Lower lobe of right lung (tissue), 2 donors: ENCODE data around the gene CFAP100. TPM values are rescaled to one million over a fixed set of nuclear protein-coding genes. Genes with fewer than 3 reads are reported as not detected.

Experiments
- ATAC-seq, 2 donors: fragments of 200-7000 bp; cut with Tn5 transposase; one replicate each; pipeline ENCODE4 v1.9.1; 2020 to 2022; ENCODE audit warnings: mild to moderate bottlenecking in 2 of 2, moderate library complexity in 2 of 2
- DNase-seq: peaks from one replicate; pipeline ENCODE4 v3.0.0-alpha.2; 2020
- H3K27ac ChIP-seq: fragments of 200-600 bp; one replicate; pipeline ENCODE4 v1.8.0; 2022
- H3K27me3 ChIP-seq: fragments of 200-600 bp; one replicate; pipeline ENCODE4 v1.8.0; 2022; ENCODE audit warnings: low read depth
- H3K36me3 ChIP-seq: fragments of 200-600 bp; one replicate; pipeline ENCODE4 v1.8.0; 2022; ENCODE audit warnings: mild to moderate bottlenecking
- H3K4me1 ChIP-seq: fragments of 200-600 bp; one replicate; pipeline ENCODE4 v1.8.0; 2022
- H3K4me3 ChIP-seq: fragments of 200-600 bp; one replicate; pipeline ENCODE4 v1.8.0; 2022; ENCODE audit warnings: mild to moderate bottlenecking
- H3K9me3 ChIP-seq: fragments of 200-600 bp; one replicate; pipeline ENCODE4 v1.8.0; 2022
- CTCF ChIP-seq: fragments of 200-600 bp; IDR thresholded peaks from one replicate; pipeline ENCODE4 v1.8.0; 2022; ENCODE audit warnings: antibody characterized with exemption, mild to moderate bottlenecking
- intact Hi-C: fragments of 100-400 bp; cut with DNase I; formaldehyde crosslinking; loops from one replicate; pipeline ENCODE4 v1.11.0; 2022
- total RNA-seq: library from RNA; stranded (reverse); fragmentation: NEBNext Ultra II Directional; extraction: Animal tissue kit (Norgen Biotek cat#: 25700); gene quantifications from one replicate; pipeline ENCODE4 v1.2.1, GENCODE V29; 2021
- donor health status: DM: no; HTN: yes; CAD: no; lungs with severe emphysema.

CFAP100 gene
- total RNA-seq, 1 donor from 2014 or later, result 21.5 TPM

- ATAC-seq (no peak), DNase-seq (peak; percentile 24)
- no peaks in the 10 kb centered on the region for H3K27me3 ChIP-seq
- no peak for TF ChIP-seq CTCF
- intact Hi-C loops, result no loop called here
- H3K4me3 ChIP-seq, result no peak overlapping the region
- no peaks in the 10 kb centered on the region for H3K9me3 ChIP-seq
- H3K36me3 ChIP-seq, result peaks cover 64% of the 10 kb centered on the region
- H3K27ac ChIP-seq, result no peak overlapping the region
- H3K4me1 ChIP-seq, result peaks cover 40% of the 10 kb centered on the region
Observed at GRCh38 chr3:126348308-126348920, 46.3 kb upstream of the CFAP100 start.

GRCh38 chr3:126349071-126349470, 45.6 kb upstream of the CFAP100 start:
- no peak for TF ChIP-seq CTCF
- DNase-seq, result peak; percentile 39
- H3K36me3 ChIP-seq, result peaks cover 67% of the 10 kb centered on the region
- intact Hi-C loops, result no loop called here
- H3K4me1 ChIP-seq, result peaks cover 47% of the 10 kb centered on the region
- H3K27me3 ChIP-seq, result no peaks in the 10 kb centered on the region
- no peak overlapping the region for H3K27ac ChIP-seq
- no peaks in the 10 kb centered on the region for H3K9me3 ChIP-seq
- no peak overlapping the region for H3K4me3 ChIP-seq
- no peak for ATAC-seq

GRCh38 chr3:126349611-126350501, 44.9 kb upstream of the CFAP100 start:
- intact Hi-C loops, result no loop called here
- Histone ChIP-seq H3K27me3 (no peaks in the 10 kb centered on the region), H3K36me3 (peaks cover 66% of the 10 kb centered on the region), H3K4me1 (peaks cover 55% of the 10 kb centered on the region), H3K27ac (no peak overlapping the region), H3K4me3 (no peak overlapping the region), H3K9me3 (no peaks in the 10 kb centered on the region)
- DNase-seq (peak; percentile 31), ATAC-seq (no peak)
- TF ChIP-seq CTCF, result no peak

GRCh38 chr3:126350502-126351085, 44.1 kb upstream of the CFAP100 start:
- ATAC-seq (no peak), DNase-seq (peak; percentile 38)
- Histone ChIP-seq H3K27me3 (no peaks in the 10 kb centered on the region), H3K27ac (no peak overlapping the region), H3K9me3 (no peaks in the 10 kb centered on the region), H3K4me1 (peaks cover 62% of the 10 kb centered on the region), H3K4me3 (peak overlapping the region; percentile 3), H3K36me3 (peaks cover 59% of the 10 kb centered on the region)
- TF ChIP-seq CTCF, result no peak
- intact Hi-C loops, result no loop called here

- no peaks in the 10 kb centered on the region for H3K9me3 ChIP-seq
- ATAC-seq, result no peak
- H3K4me1 ChIP-seq, result peaks cover 65% of the 10 kb centered on the region
- H3K4me3 ChIP-seq, result peak overlapping the region; percentile 3
- H3K36me3 ChIP-seq, result peaks cover 55% of the 10 kb centered on the region
- intact Hi-C loops, result no loop called here
- peak; percentile 30 for DNase-seq
- no peak overlapping the region for H3K27ac ChIP-seq
- no peaks in the 10 kb centered on the region for H3K27me3 ChIP-seq
- no peak for TF ChIP-seq CTCF
Observed at GRCh38 chr3:126351086-126351770, 43.5 kb upstream of the CFAP100 start.
